H9 (cell line): ENCODE measurements around the gene PPM1J. TPM values are rescaled to one million over a fixed set of nuclear protein-coding genes. Genes with fewer than 3 reads are reported as not detected.
A peak's percentile ranks its signal among the peaks of the same experiment; 100 is the strongest.

Experiments used
- DNase-seq: peaks from one replicate; pipeline ENCODE4 v3.0.0-alpha.2; 2017
- H2AFZ ChIP-seq: one replicate; pipeline ENCODE4 v1.6.1; 2013; ENCODE audit warnings: mild to moderate bottlenecking, low read length, control low read depth, moderate library complexity
- H2AK5ac ChIP-seq: 2 replicates; pipeline ENCODE4 v1.6.1; 2013; ENCODE audit warnings: low read length, control low read depth, mixed read lengths; ENCODE audit not compliant: insufficient read length
- H2BK120ac ChIP-seq: one replicate; pipeline ENCODE4 v1.6.1; 2013; ENCODE audit warnings: low read depth, mild to moderate bottlenecking, low read length, control low read depth, inconsistent platforms; ENCODE audit not compliant: poor library complexity, severe bottlenecking
- H2BK12ac ChIP-seq: 2 replicates; pipeline ENCODE4 v1.6.1; 2013; ENCODE audit warnings: low read length, control low read depth, mixed read lengths, low read depth; ENCODE audit not compliant: insufficient read length
- H2BK15ac ChIP-seq: 2 replicates; pipeline ENCODE4 v1.6.1; 2013; ENCODE audit warnings: low read depth, low read length, control low read depth
- H2BK20ac ChIP-seq: one replicate; pipeline ENCODE4 v1.6.1; 2013; ENCODE audit warnings: low read depth, mild to moderate bottlenecking, low read length, control low read depth, inconsistent platforms; ENCODE audit not compliant: poor library complexity, severe bottlenecking
- H2BK5ac ChIP-seq: 2 replicates; pipeline ENCODE4 v1.6.1; 2013; ENCODE audit warnings: low read length, control low read depth, mixed read lengths; ENCODE audit not compliant: insufficient read length
- H3K14ac ChIP-seq: 2 replicates; pipeline ENCODE4 v1.6.1; 2013; ENCODE audit warnings: low read length, control low read depth; ENCODE audit not compliant: insufficient read depth
- H3K18ac ChIP-seq: 2 replicates; pipeline ENCODE4 v1.6.1; 2013; ENCODE audit warnings: low read depth, mild to moderate bottlenecking, mixed read lengths, low read length, control low read depth; ENCODE audit not compliant: insufficient read length
- H3K23ac ChIP-seq: 2 replicates; pipeline ENCODE4 v1.6.1; 2013; ENCODE audit warnings: low read length, control low read depth, mixed read lengths, low read depth; ENCODE audit not compliant: insufficient read length
- H3K23me2 ChIP-seq: 2 replicates; pipeline ENCODE4 v1.6.1; 2013; ENCODE audit warnings: low read depth, mild to moderate bottlenecking, mixed read lengths, low read length, control low read depth; ENCODE audit not compliant: insufficient read length, poor library complexity, severe bottlenecking
- H3K27ac ChIP-seq: 2 replicates; pipeline ENCODE4 v1.5.1; 2013; ENCODE audit warnings: low read length, control low read depth, mixed read lengths, low read depth; ENCODE audit not compliant: insufficient read length
- H3K27me3 ChIP-seq: 2 replicates; pipeline ENCODE4 v1.6.1; 2013; ENCODE audit warnings: low read length, control low read depth, inconsistent platforms; ENCODE audit not compliant: insufficient read depth
- H3K4ac ChIP-seq: 2 replicates; pipeline ENCODE4 v1.6.1; 2013; ENCODE audit warnings: low read depth, mild to moderate bottlenecking, control low read depth, inconsistent platforms, low read length, moderate library complexity
- H3K4me1 ChIP-seq: 2 replicates; pipeline ENCODE4 v1.6.1; 2013; ENCODE audit warnings: low read length, control low read depth, inconsistent platforms; ENCODE audit not compliant: insufficient read depth
- H3K4me2 ChIP-seq: 2 replicates; pipeline ENCODE4 v1.6.1; 2013; ENCODE audit warnings: low read length, control low read depth, mixed read lengths; ENCODE audit not compliant: insufficient read length, insufficient read depth
- H3K56ac ChIP-seq: 2 replicates; pipeline ENCODE4 v1.6.1; 2013; ENCODE audit warnings: low read depth, mild to moderate bottlenecking, mixed read lengths, low read length, control low read depth; ENCODE audit not compliant: insufficient read length
- H3K79me1 ChIP-seq: 2 replicates; pipeline ENCODE4 v1.6.1; 2013; ENCODE audit warnings: low read depth, mild to moderate bottlenecking, moderate library complexity, low read length, control low read depth, inconsistent platforms; ENCODE audit not compliant: insufficient read depth, poor library complexity, severe bottlenecking
- H3K79me2 ChIP-seq: 2 replicates; pipeline ENCODE4 v1.6.1; 2013; ENCODE audit warnings: low read length, control low read depth, inconsistent platforms; ENCODE audit not compliant: insufficient read depth
- H3K9ac ChIP-seq: 2 replicates; pipeline ENCODE4 v1.6.1; 2013; ENCODE audit warnings: low read length, control low read depth, mixed read lengths; ENCODE audit not compliant: insufficient read length; ENCODE audit errors: extremely low read depth
- H3K9me3 ChIP-seq: one replicate; pipeline ENCODE4 v1.6.1; 2013; ENCODE audit warnings: low read depth, low read length, inconsistent platforms; ENCODE audit not compliant: control insufficient read depth
- H3T11ph ChIP-seq: one replicate; pipeline ENCODE4 v1.6.1; 2013; ENCODE audit warnings: mild to moderate bottlenecking, low read length, control low read depth, inconsistent platforms
- H4K20me1 ChIP-seq: one replicate; pipeline ENCODE4 v1.6.1; 2013; ENCODE audit not compliant: control insufficient read depth, insufficient read length, insufficient read depth
- H4K5ac ChIP-seq: 2 replicates; pipeline ENCODE4 v1.6.1; 2013; ENCODE audit warnings: low read depth, mild to moderate bottlenecking, mixed read lengths, low read length, control low read depth; ENCODE audit not compliant: insufficient read length
- H4K8ac ChIP-seq: replicated peaks from 2 replicates; pipeline ENCODE4 v1.6.1; 2013; ENCODE audit warnings: low read length, control low read depth, mixed read lengths, low read depth; ENCODE audit not compliant: insufficient read length
- H4K91ac ChIP-seq: 2 replicates; pipeline ENCODE4 v1.6.1; 2013; ENCODE audit warnings: low read depth, mild to moderate bottlenecking, moderate library complexity, mixed read lengths, low read length, control low read depth; ENCODE audit not compliant: insufficient read length
- H3K27ac Mint-ChIP-seq, 3 experiments: 2 replicates in 2 of 3; 3 replicates in 1 of 3; pipeline ENCODE4 v1.8.0; 2020 to 2021; ENCODE audit warnings: mixed read lengths in 3 of 3, mild to moderate bottlenecking in 1 of 3, moderate library complexity in 1 of 3
- H3K27me3 Mint-ChIP-seq: 2 replicates; pipeline ENCODE4 v1.8.0; 2021; ENCODE audit warnings: low read depth, mild to moderate bottlenecking, moderate library complexity, mixed read lengths
- H3K36me3 Mint-ChIP-seq, 3 experiments: 2 replicates in 2 of 3; 3 replicates in 1 of 3; pipeline ENCODE4 v1.8.0; 2020 to 2021; ENCODE audit warnings: low read depth in 3 of 3, mixed read lengths in 3 of 3; ENCODE audit not compliant: insufficient read depth in 1 of 3
- H3K4me1 Mint-ChIP-seq, 2 experiments: 2 replicates each; pipeline ENCODE4 v1.8.0; 2020; ENCODE audit warnings: mixed read lengths in 2 of 2
- H3K4me3 Mint-ChIP-seq, 2 experiments: 2 replicates in 1 of 2; 3 replicates in 1 of 2; pipeline ENCODE4 v1.8.0; 2020 to 2021; ENCODE audit warnings: mild to moderate bottlenecking in 2 of 2, mixed read lengths in 2 of 2, moderate library complexity in 1 of 2
- H3K9me3 Mint-ChIP-seq, 2 experiments: 2 replicates in 1 of 2; 3 replicates in 1 of 2; pipeline ENCODE4 v1.8.0; 2020; ENCODE audit warnings: mild to moderate bottlenecking in 2 of 2, mixed read lengths in 2 of 2, moderate library complexity in 1 of 2
- WGBS: extraction: QIAGEN DNeasy Blood & Tissue Kit; methylation state at CpG from one replicate; pipeline ENCODE4 v1.1.7; 2013; ENCODE audit warnings: missing lambda C conversion rate, low lambda C conversion rate, mixed read lengths; ENCODE audit not compliant: insufficient read length; ENCODE audit errors: extremely low coverage; 5-methylcytosine and 5-hydroxymethylcytosine counted together
- total RNA-seq: library from RNA; stranded (reverse); gene quantifications from 2 replicates; pipeline ENCODE4 v1.2.1, GENCODE V29; 2021
- TF ChIP-seq, protein P1 (sequence below): fragments of 200-600 bp; sonication (generic); conservative IDR thresholded peaks from 3 replicates; pipeline ENCODE4 v1.8.0; 2021; ENCODE audit warnings: antibody characterized with exemption, mild to moderate bottlenecking

Gene PPM1J
- total RNA-seq, 1 experiment from 2014 or later: 12.7 TPM

DNA sequence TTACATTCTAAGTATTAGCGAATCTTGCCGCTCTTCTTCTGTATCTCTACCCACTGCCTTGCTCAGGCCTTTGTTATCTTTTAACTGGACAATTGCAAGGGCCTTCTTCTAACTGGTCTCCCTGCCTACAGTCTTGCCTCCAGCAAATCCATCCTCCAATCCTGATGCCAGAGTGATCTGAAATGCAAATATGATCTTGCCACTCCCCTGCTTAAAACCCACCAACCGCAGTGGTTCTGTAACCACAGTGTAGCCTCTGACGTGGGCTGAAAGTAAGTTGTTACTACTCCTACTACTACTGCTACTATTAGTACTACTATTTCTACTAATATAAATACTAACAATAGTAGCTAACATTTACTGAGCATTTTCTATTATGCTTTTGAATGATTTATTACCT is 28.3 kb downstream of the PPM1J start:
- H2BK20ac ChIP-seq: no peak overlapping the region
- H3K18ac ChIP-seq: no peak overlapping the region
- H3K23ac ChIP-seq: no peak overlapping the region
- no peak overlapping the region for H2AK5ac ChIP-seq
- H2BK120ac ChIP-seq: no peak overlapping the region
- H3K4me2 ChIP-seq: no peak overlapping the region
- H3K9me3 ChIP-seq: no peaks in the 10 kb centered on the region
- H3K79me2 ChIP-seq: no peaks in the 10 kb centered on the region
- no peak overlapping the region for H4K5ac ChIP-seq
- H2BK15ac ChIP-seq: no peak overlapping the region
- Mint-ChIP-seq H3K36me3 (peaks cover 6 to 29% (median 22%) of the 10 kb centered on the region in 3 experiments; a peak in 6 of 7 replicates), H3K27ac (peak overlapping the region in 2 of 3 experiments; percentile 4 to 11; a peak in 1 of 7 replicates), H3K27me3 (no peaks in the 10 kb centered on the region), H3K4me3 (no peak overlapping the region; a peak in 1 of 5 replicates), H3K9me3 (no peaks in the 10 kb centered on the region), H3K4me1 (peaks cover 11 to 12% of the 10 kb centered on the region in 2 experiments)
- no peaks in the 10 kb centered on the region for H4K20me1 ChIP-seq
- H4K91ac ChIP-seq: no peak overlapping the region
- no peak overlapping the region for H3K14ac ChIP-seq
- H2BK12ac ChIP-seq: no peak overlapping the region
- no peak for DNase-seq
- H3K4me1 ChIP-seq: no peaks in the 10 kb centered on the region
- TF ChIP-seq, protein P1, sequence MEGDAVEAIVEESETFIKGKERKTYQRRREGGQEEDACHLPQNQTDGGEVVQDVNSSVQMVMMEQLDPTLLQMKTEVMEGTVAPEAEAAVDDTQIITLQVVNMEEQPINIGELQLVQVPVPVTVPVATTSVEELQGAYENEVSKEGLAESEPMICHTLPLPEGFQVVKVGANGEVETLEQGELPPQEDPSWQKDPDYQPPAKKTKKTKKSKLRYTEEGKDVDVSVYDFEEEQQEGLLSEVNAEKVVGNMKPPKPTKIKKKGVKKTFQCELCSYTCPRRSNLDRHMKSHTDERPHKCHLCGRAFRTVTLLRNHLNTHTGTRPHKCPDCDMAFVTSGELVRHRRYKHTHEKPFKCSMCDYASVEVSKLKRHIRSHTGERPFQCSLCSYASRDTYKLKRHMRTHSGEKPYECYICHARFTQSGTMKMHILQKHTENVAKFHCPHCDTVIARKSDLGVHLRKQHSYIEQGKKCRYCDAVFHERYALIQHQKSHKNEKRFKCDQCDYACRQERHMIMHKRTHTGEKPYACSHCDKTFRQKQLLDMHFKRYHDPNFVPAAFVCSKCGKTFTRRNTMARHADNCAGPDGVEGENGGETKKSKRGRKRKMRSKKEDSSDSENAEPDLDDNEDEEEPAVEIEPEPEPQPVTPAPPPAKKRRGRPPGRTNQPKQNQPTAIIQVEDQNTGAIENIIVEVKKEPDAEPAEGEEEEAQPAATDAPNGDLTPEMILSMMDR: no peak
- H3K56ac ChIP-seq: no peak overlapping the region
- H2AFZ ChIP-seq: no peak overlapping the region
- H3K23me2 ChIP-seq: no peaks in the 10 kb centered on the region
- H3T11ph ChIP-seq: no peak overlapping the region
- no peak overlapping the region for H3K9ac ChIP-seq
- no peak overlapping the region for H3K4ac ChIP-seq
- H4K8ac ChIP-seq: no peak overlapping the region
- no CpG with 5 or more reads among the region's 4 CpGs for WGBS
- H3K79me1 ChIP-seq: no peaks in the 10 kb centered on the region
- no peak overlapping the region for H2BK5ac ChIP-seq
- H3K27ac ChIP-seq: no peak overlapping the region
- H3K27me3 ChIP-seq: no peaks in the 10 kb centered on the region
